WTC11 (cell line): ENCODE measurements around the gene TAF5. TPM values are rescaled to one million over a fixed set of nuclear protein-coding genes. Genes with fewer than 3 reads are reported as not detected.

ENCODE experiments used
- ATAC-seq: fragments of 200-7000 bp; cut with Tn5 transposase; 2 replicates; pipeline ENCODE4 v1.10.0; 2021; ENCODE audit warnings: mild to moderate bottlenecking, moderate library complexity
- CTCF ChIA-PET: fragments of 300-600 bp; sonication (Branson Sonifier 250); formaldehyde crosslinking; loops from one replicate; lab custom pipeline; 2021; ENCODE audit warnings: antibody characterized with exemption; lab: Charles Lee
- POLR2A ChIA-PET: fragments of 350-600 bp; sonication (Branson Sonifier 250); formaldehyde crosslinking; loops from one replicate; lab custom pipeline; 2021; ENCODE audit warnings: antibody characterized with exemption; lab: Charles Lee
- DNase-seq: peaks from one replicate; pipeline ENCODE4 v3.0.0; 2021; ENCODE audit warnings: low spot score
- H3K27ac Mint-ChIP-seq: 2 replicates; pipeline ENCODE4 v1.8.0; 2021; ENCODE audit warnings: mixed read lengths
- H3K27me3 Mint-ChIP-seq: 2 replicates; pipeline ENCODE4 v1.8.0; 2021; ENCODE audit warnings: low read depth, mild to moderate bottlenecking, moderate library complexity, mixed read lengths
- H3K36me3 Mint-ChIP-seq: 2 replicates; pipeline ENCODE4 v1.8.0; 2021; ENCODE audit warnings: mixed read lengths
- H3K4me1 Mint-ChIP-seq: 2 replicates; pipeline ENCODE4 v1.8.0; 2022; ENCODE audit warnings: mixed read lengths
- H3K4me3 Mint-ChIP-seq: 2 replicates; pipeline ENCODE4 v1.8.0; 2021; ENCODE audit warnings: mild to moderate bottlenecking, moderate library complexity, mixed read lengths
- H3K9me3 Mint-ChIP-seq: 2 replicates; pipeline ENCODE4 v1.8.0; 2021; ENCODE audit warnings: mixed read lengths
- CREB1 ChIP-seq: sonication (generic); formaldehyde crosslinking; IDR thresholded peaks from 2 replicates; pipeline ENCODE4 v1.8.0; 2023; ENCODE audit warnings: mild to moderate bottlenecking, missing genetic modification reagents
- EMX1 ChIP-seq: fragments of 250-450 bp; sonication (Bioruptor Pico); IDR thresholded peaks from 2 replicates; pipeline ENCODE4 v1.8.0; 2021; ENCODE audit warnings: mild to moderate bottlenecking
- KAT7 ChIP-seq: sonication (generic); formaldehyde crosslinking; IDR thresholded peaks from 2 replicates; pipeline ENCODE4 v1.8.1; 2023; ENCODE audit warnings: missing genetic modification reagents, mild to moderate bottlenecking, borderline replicate concordance
- MYBL2 ChIP-seq: sonication (generic); formaldehyde crosslinking; IDR thresholded peaks from 2 replicates; pipeline ENCODE4 v1.8.1; 2023; ENCODE audit warnings: mild to moderate bottlenecking, moderate library complexity, missing genetic modification reagents
- OVOL2 ChIP-seq: fragments of 250-450 bp; sonication (Bioruptor Pico); IDR thresholded peaks from 2 replicates; pipeline ENCODE4 v1.9.0; 2021; ENCODE audit warnings: mild to moderate bottlenecking, borderline replicate concordance
- RORB ChIP-seq: fragments of 250-450 bp; sonication (Bioruptor Pico); IDR thresholded peaks from 2 replicates; pipeline ENCODE4 v1.9.0; 2021; ENCODE audit warnings: mild to moderate bottlenecking
- SMAD4 ChIP-seq: sonication (generic); formaldehyde crosslinking; IDR thresholded peaks from 2 replicates; pipeline ENCODE4 v1.8.0; 2022; ENCODE audit warnings: mild to moderate bottlenecking, missing genetic modification reagents
- TCF7 ChIP-seq: sonication (generic); formaldehyde crosslinking; IDR thresholded peaks from 2 replicates; pipeline ENCODE4 v1.8.0; 2022; ENCODE audit warnings: mild to moderate bottlenecking, low read depth, missing genetic modification reagents, moderate library complexity
- TEAD4 ChIP-seq: sonication (generic); formaldehyde crosslinking; IDR thresholded peaks from 2 replicates; pipeline ENCODE4 v1.8.0; 2022; ENCODE audit warnings: mild to moderate bottlenecking, missing genetic modification reagents
- ZNF121 ChIP-seq: sonication (generic); formaldehyde crosslinking; IDR thresholded peaks from 2 replicates; pipeline ENCODE4 v1.8.0; 2023; ENCODE audit warnings: missing genetic modification reagents
- ZNF219 ChIP-seq: sonication (generic); formaldehyde crosslinking; IDR thresholded peaks from 2 replicates; pipeline ENCODE4 v1.8.0; 2023; ENCODE audit warnings: missing genetic modification reagents, mild to moderate bottlenecking, borderline replicate concordance
- ZNF232 ChIP-seq: sonication (generic); formaldehyde crosslinking; IDR thresholded peaks from 2 replicates; pipeline ENCODE4 v1.8.0; 2022; ENCODE audit warnings: mild to moderate bottlenecking, missing genetic modification reagents
- total RNA-seq: library from RNA; stranded (reverse); gene quantifications from 3 replicates; pipeline ENCODE4 v1.2.3, GENCODE V29; 2021
- TF ChIP-seq, protein P1 (sequence below): sonication (generic); formaldehyde crosslinking; IDR thresholded peaks from 2 replicates; pipeline ENCODE4 v1.8.1; 2023; ENCODE audit warnings: mild to moderate bottlenecking, moderate library complexity, missing genetic modification reagents
- TF ChIP-seq, protein P2 (sequence below): sonication (generic); formaldehyde crosslinking; IDR thresholded peaks from 2 replicates; pipeline ENCODE4 v1.8.0; 2022; ENCODE audit warnings: mild to moderate bottlenecking, missing genetic modification reagents
- TF ChIP-seq, protein P3 (sequence below): sonication (generic); formaldehyde crosslinking; IDR thresholded peaks from 2 replicates; pipeline ENCODE4 v1.8.1; 2022; ENCODE audit warnings: mild to moderate bottlenecking, moderate library complexity, missing genetic modification reagents
- TF ChIP-seq, protein P4 (sequence below): sonication (generic); formaldehyde crosslinking; IDR thresholded peaks from 2 replicates; pipeline ENCODE4 v1.8.1; 2022; ENCODE audit warnings: missing genetic modification reagents, borderline replicate concordance
- TF ChIP-seq, protein P5 (sequence below): sonication (generic); formaldehyde crosslinking; conservative IDR thresholded peaks from 2 replicates; pipeline ENCODE4 v1.8.1; 2022; ENCODE audit warnings: mild to moderate bottlenecking, missing genetic modification reagents
- TF ChIP-seq, protein P6 (sequence below): sonication (generic); formaldehyde crosslinking; conservative IDR thresholded peaks from 2 replicates; pipeline ENCODE4 v1.8.1; 2023; ENCODE audit warnings: mild to moderate bottlenecking, low read depth, missing genetic modification reagents, moderate library complexity
- TF ChIP-seq, protein P7 (sequence below): sonication (generic); formaldehyde crosslinking; IDR thresholded peaks from 2 replicates; pipeline ENCODE4 v1.8.0; 2022; ENCODE audit warnings: missing genetic modification reagents

The TAF5 gene
- total RNA-seq, 1 experiment from 2014 or later: 14.9 TPM

DNA sequence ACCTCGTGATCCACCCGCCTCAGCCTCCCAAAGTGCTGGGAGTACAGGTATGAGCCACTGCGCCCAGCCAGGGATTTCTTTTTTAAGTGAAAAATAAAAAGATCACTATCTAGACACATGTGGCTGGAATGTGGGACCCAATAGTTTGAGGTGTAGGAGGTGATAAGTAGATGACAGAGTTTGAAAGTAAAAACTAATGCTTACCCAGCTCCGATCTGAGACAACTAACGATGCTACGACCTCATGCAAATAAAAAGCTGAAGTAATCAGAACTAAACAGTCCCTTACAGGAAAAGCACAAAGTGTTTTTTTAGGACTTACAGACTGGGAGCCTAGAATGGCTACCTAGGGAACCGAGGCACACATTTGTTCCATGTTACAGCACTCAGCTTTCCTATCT is 39.9 kb upstream of the TAF5 start:
- TF ChIP-seq ZNF219: no peak
- TF ChIP-seq, protein P1, sequence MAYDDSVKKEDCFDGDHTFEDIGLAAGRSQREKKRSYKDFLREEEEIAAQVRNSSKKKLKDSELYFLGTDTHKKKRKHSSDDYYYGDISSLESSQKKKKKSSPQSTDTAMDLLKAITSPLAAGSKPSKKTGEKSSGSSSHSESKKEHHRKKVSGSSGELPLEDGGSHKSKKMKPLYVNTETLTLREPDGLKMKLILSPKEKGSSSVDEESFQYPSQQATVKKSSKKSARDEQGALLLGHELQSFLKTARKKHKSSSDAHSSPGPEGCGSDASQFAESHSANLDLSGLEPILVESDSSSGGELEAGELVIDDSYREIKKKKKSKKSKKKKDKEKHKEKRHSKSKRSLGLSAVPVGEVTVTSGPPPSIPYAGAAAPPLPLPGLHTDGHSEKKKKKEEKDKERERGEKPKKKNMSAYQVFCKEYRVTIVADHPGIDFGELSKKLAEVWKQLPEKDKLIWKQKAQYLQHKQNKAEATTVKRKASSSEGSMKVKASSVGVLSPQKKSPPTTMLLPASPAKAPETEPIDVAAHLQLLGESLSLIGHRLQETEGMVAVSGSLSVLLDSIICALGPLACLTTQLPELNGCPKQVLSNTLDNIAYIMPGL (CRISPR knock-in tag): no peak
- H3K36me3 Mint-ChIP-seq: peaks cover 50% of the 10 kb centered on the region
- ATAC-seq (no peak), DNase-seq (no peak)
- H3K4me3 Mint-ChIP-seq: no peak overlapping the region
- CTCF ChIA-PET: no interaction called here
- no peaks in the 10 kb centered on the region for H3K4me1 Mint-ChIP-seq
- 0 out of 2 replicates have a peak overlapping the region, but pooled peaks have one; percentile 41 for H3K27ac Mint-ChIP-seq
- H3K27me3 Mint-ChIP-seq: no peaks in the 10 kb centered on the region
- POLR2A ChIA-PET: no interaction called here
- no peaks in the 10 kb centered on the region for H3K9me3 Mint-ChIP-seq

DNA sequence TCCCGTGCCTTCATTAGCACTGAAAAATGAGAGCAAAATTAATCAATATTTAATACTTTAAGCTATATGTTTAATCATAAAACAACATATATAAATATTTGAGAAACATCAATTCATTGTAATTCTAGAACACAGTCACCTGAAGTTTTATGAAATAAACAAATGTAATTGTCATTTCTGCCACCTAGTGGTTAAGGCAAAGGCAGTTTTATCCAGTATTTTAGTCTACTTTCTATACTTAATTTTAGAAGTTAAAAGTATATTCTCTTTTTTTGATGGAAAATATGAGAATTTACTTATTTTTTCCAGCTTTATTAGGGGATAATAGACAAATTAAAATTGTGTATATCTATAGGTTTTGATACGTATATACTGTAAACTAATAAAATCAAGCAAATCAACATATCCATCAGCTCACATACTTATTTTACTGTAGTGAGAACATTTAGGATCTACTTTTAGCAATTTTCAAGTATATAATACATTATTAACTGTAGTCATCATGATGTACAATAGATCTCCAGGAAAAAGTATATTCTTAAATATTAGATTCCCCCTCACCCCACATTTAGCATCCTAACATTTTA is 33.7 kb upstream of the TAF5 start:
- CTCF ChIA-PET: interaction anchor here (0.5 to 1.2 kb wide), 5 partner anchors 25 to 499 kb away, joined by 3 to 4 read pairs (median 3); partner anchors contain the start of gene INA
- no peaks in the 10 kb centered on the region for H3K9me3 Mint-ChIP-seq
- POLR2A ChIA-PET: interaction anchor here (0.6 kb wide), 1 partner anchor 41 kb away, joined by 3 read pairs; no protein-coding TSS in a partner anchor
- H3K4me3 Mint-ChIP-seq: no peak overlapping the region
- no peaks in the 10 kb centered on the region for H3K4me1 Mint-ChIP-seq
- ATAC-seq (no peak), DNase-seq (no peak)
- H3K27me3 Mint-ChIP-seq: no peaks in the 10 kb centered on the region
- no peak overlapping the region for H3K27ac Mint-ChIP-seq
- peaks cover 42% of the 10 kb centered on the region for H3K36me3 Mint-ChIP-seq
- TF ChIP-seq MYBL2 (CRISPR knock-in tag): no peak
- TF ChIP-seq ZNF121 (CRISPR knock-in tag): no peak
- TF ChIP-seq SMAD4 (CRISPR knock-in tag): no peak
- TF ChIP-seq, protein P2, sequence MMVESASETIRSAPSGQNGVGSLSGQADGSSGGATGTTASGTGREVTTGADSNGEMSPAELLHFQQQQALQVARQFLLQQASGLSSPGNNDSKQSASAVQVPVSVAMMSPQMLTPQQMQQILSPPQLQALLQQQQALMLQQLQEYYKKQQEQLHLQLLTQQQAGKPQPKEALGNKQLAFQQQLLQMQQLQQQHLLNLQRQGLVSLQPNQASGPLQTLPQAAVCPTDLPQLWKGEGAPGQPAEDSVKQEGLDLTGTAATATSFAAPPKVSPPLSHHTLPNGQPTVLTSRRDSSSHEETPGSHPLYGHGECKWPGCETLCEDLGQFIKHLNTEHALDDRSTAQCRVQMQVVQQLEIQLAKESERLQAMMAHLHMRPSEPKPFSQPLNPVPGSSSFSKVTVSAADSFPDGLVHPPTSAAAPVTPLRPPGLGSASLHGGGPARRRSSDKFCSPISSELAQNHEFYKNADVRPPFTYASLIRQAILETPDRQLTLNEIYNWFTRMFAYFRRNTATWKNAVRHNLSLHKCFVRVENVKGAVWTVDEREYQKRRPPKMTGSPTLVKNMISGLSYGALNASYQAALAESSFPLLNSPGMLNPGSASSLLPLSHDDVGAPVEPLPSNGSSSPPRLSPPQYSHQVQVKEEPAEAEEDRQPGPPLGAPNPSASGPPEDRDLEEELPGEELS (CRISPR knock-in tag): no peak
- TF ChIP-seq TCF7 (CRISPR knock-in tag): no peak
- no peak for TF ChIP-seq EMX1 (CRISPR knock-in tag)
- TF ChIP-seq, protein P3, sequence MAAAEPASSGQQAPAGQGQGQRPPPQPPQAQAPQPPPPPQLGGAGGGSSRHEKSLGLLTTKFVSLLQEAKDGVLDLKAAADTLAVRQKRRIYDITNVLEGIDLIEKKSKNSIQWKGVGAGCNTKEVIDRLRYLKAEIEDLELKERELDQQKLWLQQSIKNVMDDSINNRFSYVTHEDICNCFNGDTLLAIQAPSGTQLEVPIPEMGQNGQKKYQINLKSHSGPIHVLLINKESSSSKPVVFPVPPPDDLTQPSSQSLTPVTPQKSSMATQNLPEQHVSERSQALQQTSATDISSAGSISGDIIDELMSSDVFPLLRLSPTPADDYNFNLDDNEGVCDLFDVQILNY (CRISPR knock-in tag): no peak
- TF ChIP-seq, protein P4, sequence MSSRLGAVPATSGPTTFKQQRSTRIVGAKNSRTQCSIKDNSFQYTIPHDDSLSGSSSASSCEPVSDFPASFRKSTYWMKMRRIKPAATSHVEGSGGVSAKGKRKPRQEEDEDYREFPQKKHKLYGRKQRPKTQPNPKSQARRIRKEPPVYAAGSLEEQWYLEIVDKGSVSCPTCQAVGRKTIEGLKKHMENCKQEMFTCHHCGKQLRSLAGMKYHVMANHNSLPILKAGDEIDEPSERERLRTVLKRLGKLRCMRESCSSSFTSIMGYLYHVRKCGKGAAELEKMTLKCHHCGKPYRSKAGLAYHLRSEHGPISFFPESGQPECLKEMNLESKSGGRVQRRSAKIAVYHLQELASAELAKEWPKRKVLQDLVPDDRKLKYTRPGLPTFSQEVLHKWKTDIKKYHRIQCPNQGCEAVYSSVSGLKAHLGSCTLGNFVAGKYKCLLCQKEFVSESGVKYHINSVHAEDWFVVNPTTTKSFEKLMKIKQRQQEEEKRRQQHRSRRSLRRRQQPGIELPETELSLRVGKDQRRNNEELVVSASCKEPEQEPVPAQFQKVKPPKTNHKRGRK: no peak
- TF ChIP-seq OVOL2: no peak
- no peak for TF ChIP-seq CREB1 (CRISPR knock-in tag)
- TF ChIP-seq KAT7 (CRISPR knock-in tag): no peak
- TF ChIP-seq, protein P5, sequence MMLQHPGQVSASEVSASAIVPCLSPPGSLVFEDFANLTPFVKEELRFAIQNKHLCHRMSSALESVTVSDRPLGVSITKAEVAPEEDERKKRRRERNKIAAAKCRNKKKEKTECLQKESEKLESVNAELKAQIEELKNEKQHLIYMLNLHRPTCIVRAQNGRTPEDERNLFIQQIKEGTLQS (CRISPR knock-in tag): no peak
- TF ChIP-seq TEAD4: no peak
- TF ChIP-seq, protein P6, sequence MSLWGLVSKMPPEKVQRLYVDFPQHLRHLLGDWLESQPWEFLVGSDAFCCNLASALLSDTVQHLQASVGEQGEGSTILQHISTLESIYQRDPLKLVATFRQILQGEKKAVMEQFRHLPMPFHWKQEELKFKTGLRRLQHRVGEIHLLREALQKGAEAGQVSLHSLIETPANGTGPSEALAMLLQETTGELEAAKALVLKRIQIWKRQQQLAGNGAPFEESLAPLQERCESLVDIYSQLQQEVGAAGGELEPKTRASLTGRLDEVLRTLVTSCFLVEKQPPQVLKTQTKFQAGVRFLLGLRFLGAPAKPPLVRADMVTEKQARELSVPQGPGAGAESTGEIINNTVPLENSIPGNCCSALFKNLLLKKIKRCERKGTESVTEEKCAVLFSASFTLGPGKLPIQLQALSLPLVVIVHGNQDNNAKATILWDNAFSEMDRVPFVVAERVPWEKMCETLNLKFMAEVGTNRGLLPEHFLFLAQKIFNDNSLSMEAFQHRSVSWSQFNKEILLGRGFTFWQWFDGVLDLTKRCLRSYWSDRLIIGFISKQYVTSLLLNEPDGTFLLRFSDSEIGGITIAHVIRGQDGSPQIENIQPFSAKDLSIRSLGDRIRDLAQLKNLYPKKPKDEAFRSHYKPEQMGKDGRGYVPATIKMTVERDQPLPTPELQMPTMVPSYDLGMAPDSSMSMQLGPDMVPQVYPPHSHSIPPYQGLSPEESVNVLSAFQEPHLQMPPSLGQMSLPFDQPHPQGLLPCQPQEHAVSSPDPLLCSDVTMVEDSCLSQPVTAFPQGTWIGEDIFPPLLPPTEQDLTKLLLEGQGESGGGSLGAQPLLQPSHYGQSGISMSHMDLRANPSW (CRISPR knock-in tag): no peak
- TF ChIP-seq RORB: no peak
- TF ChIP-seq, protein P7, sequence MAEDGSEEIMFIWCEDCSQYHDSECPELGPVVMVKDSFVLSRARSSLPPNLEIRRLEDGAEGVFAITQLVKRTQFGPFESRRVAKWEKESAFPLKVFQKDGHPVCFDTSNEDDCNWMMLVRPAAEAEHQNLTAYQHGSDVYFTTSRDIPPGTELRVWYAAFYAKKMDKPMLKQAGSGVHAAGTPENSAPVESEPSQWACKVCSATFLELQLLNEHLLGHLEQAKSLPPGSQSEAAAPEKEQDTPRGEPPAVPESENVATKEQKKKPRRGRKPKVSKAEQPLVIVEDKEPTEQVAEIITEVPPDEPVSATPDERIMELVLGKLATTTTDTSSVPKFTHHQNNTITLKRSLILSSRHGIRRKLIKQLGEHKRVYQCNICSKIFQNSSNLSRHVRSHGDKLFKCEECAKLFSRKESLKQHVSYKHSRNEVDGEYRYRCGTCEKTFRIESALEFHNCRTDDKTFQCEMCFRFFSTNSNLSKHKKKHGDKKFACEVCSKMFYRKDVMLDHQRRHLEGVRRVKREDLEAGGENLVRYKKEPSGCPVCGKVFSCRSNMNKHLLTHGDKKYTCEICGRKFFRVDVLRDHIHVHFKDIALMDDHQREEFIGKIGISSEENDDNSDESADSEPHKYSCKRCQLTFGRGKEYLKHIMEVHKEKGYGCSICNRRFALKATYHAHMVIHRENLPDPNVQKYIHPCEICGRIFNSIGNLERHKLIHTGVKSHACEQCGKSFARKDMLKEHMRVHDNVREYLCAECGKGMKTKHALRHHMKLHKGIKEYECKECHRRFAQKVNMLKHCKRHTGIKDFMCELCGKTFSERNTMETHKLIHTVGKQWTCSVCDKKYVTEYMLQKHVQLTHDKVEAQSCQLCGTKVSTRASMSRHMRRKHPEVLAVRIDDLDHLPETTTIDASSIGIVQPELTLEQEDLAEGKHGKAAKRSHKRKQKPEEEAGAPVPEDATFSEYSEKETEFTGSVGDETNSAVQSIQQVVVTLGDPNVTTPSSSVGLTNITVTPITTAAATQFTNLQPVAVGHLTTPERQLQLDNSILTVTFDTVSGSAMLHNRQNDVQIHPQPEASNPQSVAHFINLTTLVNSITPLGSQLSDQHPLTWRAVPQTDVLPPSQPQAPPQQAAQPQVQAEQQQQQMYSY (CRISPR knock-in tag): no peak
- no peak for TF ChIP-seq ZNF232 (CRISPR knock-in tag)
